DMS114 treated with DMSO at 0.1 percent for 48 hours (cell line): Measurements from ENCODE around the gene HDHD5.

ENCODE experiments used
- DNase-seq: peaks from one replicate; lab custom pipeline; 2025; ENCODE audit not compliant: unreplicated experiment; lab: John Stamatoyannopoulos, UW

The HDHD5 gene

DNA sequence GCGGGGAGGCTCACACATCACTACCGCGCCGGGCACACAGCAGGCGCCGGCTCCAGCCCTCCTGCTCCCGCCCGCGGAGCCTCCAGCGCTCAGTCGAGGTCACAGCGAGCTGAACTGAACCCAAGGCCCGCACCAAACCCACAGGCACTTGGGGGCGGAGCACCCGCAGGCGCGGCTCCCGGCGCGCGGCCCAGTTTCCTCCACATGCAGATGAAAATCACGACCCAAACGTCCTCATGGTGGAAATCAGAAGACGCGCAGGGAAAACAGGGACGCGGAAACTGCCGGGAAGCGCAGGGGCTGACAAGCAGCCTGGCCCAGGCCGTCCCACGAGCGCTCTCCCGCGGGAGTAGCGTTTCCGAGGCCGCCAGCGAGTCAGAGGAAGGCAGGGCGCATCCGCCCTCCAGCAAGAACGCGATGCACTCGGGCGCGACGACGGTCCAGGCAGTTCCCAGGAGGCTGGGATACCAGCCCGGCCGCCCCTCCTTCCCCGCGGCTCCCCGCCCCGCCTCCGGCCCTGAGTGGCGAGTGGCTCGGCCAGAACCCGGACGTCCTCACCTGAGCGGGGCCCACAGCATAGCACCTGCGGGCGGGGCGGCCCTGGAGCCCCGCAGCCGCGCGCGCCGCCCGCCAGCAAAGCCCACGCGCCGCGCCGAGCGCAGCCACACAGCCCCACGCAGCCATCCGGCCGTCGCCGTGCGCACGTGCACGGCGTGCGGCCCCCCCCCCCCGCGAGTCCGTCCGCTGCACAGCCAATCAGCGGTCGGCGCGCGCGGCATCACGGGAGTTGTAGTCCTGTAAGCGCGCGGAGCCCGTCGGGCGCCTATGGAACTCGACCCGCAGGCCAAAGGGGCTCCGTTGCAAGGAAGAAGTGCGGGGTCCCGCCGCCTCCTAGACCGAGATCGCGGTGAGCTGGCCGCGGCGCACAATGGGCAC lies at the start of gene HDHD5:
TSS of gene HDHD5 (minus strand) at position 710 of the 936 bp plus-strand sequence. CDS start at position 684, 26 bp downstream.
- peak; percentile 68 for DNase-seq

DNA sequence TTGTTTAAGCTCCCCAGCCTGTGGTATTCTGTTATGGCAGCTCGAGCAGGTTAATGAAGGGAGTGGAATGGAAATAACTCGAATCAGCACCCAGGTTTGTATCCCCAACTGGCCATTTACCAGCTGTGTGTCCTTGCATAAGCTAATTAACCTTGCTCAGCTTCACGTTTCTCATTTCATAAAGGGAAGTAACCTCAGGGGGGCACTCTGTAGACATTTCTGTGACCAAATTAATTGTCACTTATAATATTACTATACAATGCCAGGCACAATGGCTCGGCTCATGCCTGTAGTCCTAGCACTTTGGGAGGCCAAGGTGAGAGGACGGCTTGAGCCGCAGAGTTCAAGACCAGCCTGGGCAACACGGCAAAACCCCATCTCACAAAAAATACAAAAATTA lies 46.4 kb upstream of the HDHD5 start:
- no peak for DNase-seq

DNA sequence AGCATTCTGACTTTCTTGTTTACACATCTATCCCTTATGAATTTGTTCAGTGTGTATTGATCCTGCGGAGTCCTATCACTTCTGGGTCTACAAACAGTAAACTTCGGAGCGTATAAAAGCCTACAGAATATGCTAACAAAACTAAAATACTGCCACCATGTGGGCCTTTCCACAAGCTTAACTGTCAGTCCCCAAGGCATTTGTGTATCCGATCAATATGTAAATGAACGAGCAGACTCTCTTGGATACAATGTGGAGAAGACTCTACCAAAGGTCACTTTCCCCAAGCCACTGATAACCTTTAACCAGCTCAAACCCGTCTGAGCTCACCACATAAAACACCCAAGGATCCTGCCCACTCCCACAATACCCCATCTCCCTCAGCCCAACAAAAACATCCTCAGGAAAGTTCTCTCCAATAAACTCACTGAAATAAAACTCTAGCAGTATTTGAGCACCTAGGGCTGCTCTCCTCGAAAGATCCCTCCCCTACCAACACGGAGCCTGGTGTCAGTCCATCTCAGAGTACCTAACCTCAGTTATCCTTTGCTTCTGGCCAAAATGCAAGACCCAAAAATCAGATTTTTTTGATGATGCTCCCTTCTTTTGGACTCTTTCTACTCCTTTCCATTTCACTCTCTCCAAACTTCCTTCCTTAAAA lies 42.3 kb upstream of the HDHD5 start:
- peak; percentile 14 for DNase-seq

DNA sequence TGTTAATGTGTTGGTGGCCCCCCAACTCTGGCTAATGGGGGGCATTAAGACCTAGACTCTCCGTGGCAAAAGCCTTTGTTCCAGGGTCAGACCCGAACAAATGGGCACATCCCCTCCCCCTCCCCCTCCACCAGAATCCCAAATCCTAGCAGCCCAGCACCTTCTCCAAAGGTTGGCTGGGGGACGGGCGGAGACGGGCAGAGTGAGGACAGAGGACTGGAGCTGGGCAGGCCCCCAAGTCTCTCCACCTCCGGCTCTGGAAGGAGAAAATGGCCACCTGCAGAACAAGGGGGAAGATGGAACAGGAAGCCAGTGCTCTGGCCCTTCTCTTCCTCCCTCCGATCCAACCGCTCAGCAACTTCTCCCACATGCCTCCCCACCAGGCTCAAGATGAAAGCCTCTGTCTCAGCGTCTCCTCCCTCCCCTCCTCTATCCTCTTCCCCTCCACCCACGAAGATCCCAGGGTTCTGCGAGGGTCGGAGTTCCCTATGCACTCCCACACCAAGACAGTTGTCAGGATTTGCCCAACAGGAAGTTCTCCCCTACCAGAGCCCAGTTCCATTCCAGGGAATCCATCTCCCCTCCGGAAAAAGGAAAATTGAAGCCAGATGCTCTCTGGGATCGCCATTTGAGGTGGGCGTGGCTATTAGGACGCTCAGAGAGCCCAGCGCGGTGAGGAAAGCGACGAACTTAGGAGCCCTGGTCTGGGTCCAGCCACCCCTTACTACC lies 40.1 kb upstream of the HDHD5 start:
- DNase-seq, result no peak

DNA sequence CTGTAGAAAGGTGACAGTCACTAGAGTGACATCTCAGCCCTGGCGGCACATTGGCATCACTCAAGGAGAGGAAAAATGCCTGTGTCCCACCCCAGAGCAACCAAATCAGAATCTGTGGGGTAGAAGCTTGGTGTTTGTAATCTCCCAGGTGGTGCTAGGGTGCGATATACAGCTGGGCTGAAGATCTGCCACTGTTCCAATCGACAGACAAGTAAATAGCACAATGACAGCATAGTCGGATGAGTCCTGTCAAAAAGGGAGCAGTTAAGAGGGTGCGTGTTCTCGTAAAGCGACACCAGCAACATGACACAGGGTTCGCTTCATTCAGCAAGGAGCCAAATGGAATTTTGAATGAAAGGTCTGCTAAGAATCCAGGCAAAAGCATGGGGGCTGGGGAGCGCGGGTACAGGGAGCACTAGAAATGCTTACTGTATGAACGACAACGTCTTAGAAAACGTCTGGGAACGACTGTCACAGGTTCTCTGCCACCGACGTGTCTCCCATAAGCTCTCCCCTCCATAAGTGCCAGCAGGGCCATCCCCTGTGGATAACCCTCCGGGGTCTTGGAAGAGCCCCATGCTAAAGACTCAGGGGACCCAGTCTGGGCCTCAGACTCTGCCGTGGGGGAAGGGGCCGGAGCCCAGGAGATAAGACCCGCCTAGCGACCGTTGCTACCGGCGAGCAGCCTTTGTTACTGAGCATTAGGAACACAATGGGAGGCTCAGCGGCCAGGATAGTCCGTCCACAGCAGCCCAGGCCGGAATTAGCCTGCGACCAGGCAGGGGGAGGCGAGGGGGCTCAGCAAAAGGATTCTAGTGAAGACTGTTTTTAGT lies 39.3 kb upstream of the HDHD5 start:
- DNase-seq, result no peak

DNA sequence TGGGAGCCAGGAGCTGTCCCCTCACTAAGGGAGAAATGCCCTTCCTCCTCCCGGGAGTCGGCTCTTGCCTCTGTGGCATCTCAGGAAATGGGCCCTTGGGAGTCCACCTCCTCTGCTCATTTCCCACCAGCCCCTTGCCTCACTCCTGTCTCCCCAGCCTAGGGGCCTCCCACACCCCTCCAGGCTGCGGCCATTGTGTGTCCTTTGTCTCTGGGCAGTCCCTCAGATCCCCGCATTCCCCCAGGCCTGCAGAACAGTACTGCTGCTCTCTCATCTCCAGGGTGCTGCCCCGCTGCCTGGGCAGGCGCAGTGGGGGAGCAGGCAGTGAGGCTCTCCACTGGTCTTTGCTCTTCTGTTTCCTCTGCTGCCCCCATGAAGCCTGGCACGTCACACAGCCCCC lies 35.1 kb upstream of the HDHD5 start:
- no peak for DNase-seq

DNA sequence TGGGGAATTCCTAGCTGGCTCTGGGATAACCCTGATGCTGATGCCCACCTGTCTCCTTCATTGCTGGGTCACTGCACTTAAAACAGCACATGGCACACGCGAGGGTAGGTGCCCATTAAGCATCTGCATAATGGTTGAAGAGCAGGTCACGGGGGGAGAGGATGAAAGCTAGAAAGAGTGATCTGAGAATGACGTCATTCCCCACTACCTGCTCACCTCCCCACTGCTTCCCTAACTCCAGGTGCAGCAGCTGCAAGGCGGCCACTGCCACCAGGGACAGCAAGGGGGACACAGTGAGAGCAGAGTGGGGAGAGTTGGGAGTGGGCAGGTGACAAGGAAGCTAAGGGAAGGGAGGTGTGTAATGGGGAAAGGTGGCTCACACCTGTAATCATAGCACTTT lies 33.1 kb upstream of the HDHD5 start:
- DNase-seq, result no peak

DNA sequence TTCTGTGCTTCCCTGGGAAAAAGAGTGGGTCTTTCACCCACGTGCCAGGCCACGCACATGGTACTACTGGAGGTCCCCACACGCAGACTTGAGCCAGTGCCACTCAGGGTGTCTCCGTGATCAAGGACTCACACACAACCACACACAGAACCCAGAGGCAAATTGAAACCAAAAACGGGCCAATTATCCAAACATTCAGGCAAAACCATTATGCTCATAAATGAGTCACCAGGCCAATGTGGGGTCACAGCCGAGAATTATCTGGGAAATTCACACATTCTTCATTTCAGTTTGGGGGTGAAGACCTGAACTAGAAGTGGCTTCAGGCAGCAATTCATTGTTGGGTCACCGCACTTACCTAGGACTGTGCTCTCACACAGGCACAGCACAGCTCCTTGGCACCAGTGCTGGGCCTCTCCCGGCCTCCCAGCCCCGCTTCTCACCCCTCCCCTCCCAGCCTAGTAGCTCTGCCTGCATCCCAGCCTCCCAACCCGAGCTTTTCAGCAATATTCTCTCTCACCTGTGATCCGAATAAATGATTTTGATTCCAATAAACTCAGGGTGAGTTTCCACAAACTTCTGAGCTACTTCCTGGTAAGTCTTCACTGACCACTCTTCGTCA lies 32.2 kb upstream of the HDHD5 start:
- DNase-seq, result no peak

DNA sequence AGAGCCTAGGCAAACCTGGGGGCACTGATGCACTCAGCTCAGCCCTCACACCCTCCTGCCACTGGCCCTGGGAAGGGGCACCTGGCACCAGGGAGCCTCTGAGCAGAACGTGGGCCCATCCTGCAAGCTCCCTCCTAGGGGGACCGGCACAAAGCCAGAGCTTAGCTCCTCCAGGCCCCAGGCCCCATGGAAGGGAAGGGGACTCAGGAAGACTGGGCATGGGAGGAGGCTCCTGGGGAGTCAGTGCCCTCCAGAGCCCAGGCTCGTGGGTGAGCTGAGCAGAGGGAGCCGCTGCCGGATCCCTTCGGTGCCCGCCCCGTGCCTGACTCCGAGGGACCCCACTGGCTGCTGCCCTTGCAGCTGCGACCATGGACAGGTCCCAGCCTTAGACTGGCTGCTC lies 31.6 kb upstream of the HDHD5 start:
- DNase-seq, result no peak

DNA sequence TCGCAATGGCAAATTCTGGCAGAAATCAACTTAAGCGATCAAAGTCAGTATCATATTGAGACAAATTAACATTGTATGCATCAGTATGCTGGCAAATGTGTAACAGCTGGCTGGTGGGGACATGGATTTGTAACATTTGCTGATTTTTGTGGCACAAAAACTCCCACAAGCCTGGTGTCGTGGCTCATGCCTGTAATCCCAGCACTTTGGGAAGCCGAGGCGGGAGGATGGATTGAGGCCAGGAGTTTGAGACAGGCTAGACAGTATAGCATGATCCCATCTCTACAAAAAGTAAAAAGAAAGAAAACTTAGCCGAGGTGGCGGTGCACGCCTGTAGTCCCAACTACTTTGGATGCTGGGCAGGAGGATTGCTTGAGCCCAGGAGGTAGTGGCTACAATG lies 17.6 kb upstream of the HDHD5 start:
- DNase-seq, result no peak

DNA sequence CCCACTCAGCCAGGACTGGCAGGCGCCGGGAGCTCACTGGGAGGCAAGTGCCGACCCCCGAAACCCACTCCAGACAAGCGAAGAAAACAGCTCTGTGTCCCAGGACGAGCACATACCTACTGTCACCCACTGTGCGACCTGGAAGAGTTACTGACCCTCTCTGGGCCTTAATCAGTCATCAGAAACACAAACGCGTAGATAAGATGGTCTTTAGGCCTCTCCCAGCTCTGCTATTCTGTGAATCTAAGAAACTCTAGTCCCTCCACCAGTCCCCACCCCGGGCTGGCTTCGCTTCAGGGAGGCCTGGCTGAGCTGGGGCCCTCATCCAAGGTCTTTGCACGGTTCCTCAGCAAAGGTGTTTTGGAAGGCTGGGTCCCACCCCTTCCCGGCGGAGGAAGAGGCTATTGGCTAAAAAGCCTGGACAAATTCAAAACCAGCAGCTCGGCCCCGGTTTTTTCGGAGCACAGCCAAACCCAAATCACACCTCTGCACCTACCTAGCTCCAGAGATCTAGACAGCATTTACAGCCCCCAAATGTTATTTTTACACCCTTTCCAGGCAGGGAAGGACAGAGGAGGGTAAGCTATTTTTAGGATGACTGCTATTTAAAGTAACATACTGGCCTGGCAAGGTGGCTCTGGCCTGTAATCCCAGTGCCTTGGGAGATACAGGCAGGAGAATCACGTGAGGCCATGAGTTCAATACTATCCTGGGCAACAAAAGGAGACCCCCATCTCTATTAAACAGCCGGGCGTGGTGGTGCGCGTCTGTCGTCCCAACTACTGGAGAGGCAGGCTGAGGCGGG lies 13.2 kb upstream of the HDHD5 start:
- no peak for DNase-seq

DNA sequence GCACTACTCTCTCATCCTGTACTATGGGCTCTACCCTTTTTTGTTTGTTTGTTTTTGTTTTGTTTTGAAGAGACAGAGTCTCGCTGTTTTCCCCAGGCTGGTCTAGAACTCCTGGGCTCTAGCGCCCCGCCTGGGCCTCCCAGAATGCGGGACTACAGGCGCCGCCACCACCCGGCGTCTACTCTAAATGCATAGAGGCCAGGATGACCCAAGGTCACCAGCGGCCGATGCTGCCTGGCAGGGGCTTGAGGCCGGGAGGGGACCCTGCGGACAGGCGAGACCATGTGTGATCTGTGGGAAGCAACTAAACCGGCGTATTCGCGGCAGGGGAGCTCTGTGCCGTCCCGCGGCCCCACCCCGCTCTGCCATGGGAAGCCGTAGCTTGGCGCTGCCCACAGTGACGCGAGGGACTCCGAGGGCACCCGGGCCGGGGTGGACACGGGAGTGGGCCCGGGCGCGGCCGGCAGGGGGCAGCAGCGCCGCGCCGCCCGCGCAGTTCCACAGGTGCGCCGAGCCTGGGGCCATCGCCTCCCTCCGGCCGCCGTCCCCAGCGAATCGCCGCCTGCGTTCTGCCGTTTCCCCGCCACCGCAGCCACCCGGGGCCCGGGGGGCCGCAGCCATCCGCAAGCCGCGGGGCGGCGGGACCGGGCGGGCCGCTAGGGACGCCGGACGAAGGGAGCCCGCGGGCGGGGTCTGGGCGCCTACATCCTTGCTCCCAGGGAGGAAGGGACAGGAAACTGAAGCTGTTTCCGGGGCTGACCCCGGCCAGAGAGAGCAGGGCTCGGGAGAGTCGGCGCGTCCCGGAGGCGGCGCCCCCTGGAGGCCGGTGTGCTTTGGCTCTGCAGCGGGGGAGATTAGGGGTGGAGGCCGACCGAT lies 12.3 kb upstream of the HDHD5 start:
- DNase-seq, result peak; percentile 71

DNA sequence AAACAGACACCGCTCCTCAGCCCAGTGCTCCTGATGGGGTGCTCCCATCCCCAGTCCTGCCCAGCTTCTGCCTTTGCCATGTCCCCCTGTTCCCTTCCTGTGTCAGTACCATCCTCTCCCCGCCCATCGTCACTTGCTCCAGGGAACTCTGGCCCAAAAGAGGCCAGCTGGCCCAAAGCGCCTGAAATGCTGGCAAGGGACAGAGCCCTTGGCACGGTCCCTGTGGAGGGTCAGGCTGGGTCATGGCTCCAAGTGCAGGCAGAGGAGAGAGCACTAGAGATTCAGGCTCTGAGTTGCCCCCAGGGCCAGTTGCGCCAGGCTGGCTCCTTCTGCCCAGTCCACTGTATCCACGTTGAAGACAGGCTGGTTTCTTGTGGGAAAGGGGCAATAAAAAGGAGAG lies 8.4 kb upstream of the HDHD5 start:
- no peak for DNase-seq

DNA sequence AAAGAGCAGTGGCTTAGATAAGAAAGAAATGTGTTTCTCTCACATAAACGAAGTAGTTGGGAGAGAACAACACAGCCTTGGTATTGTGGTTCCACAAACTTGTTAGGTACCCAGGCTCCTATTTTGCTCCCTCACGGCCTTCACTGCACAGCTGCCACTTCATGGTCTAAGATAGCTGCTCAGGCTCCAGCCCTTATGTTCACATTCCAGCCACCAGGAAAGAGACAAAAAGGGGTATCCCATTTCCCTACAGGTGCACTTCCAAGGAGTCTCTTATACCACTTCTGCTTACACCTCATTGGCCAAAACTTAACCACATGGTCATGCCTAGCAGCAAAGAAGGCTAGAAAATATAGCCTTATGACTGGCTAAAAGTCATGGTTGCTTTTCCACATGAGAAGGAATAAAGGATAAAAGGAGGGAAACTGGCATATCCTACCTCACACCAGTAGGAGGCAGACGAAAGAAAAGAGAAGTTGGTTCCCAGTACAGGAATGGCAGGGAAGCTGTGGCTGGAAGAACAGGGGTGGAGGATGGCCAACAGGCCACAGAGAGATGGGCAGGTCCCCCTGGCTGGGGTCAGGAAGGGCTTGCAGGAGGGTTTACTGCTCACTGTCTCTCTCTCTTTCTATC lies 5.4 kb upstream of the HDHD5 start:
- no peak for DNase-seq

DNA sequence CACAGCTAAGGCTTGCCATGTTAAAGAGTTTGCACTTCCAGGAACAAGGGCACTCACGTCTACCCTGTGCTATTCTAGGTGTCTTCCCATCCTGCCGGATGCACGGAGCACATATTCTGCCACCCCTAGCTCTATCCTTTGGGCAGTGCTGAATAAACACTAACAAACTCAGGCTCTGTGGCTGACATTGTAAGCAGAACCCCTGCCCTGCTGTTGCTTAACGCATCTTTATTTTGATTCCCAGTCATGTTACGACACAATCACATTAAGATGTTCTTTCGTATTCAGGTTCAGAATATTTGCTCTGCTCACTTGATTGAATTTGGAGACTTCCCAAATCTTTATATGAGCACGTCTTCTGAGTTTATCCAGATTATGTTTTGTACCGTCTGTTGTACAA lies 3.7 kb upstream of the HDHD5 start:
- DNase-seq, result no peak

DNA sequence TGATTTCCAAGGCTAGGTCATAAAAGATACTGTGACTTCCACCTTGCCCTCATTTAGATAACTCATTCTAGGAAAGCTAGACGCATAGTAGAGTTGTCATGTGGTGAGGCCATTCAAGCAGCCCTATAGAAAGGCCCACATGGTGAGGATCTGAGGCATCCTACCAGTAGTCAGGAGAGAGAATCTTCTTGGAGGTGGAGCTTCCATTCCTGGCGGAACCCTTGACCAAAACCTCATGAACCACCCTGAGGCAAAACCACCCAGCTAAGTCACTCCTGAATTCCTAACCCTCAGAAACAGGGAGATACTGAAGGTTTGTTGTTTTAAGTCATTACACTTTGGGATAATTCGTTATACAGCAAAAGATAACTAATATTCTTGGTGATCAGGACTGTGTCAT lies 2.9 kb upstream of the HDHD5 start:
- DNase-seq, result no peak

DNA sequence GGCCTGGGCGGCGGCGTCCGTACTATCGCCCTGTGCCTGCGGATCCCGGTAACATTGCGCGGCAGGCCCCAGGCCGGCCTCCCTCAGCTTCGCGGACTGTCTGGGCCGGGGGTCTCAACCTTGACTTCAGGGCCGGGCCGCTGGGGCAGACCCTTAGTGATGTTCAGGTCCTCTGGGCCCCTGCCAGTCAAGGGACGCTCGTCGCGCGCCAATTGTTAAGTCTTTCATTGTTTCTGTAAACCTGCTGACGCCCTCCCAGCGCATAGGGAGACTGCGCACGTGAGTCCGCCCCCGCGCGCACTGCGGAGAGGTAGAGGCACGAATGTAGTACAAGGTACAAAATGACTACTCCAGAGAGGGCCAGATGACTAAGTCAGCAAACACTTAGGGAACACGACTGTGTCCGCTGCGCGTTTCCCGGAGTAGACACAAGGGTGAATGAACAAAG lies 451 bp upstream of the HDHD5 start:
- DNase-seq, result no peak

DNA sequence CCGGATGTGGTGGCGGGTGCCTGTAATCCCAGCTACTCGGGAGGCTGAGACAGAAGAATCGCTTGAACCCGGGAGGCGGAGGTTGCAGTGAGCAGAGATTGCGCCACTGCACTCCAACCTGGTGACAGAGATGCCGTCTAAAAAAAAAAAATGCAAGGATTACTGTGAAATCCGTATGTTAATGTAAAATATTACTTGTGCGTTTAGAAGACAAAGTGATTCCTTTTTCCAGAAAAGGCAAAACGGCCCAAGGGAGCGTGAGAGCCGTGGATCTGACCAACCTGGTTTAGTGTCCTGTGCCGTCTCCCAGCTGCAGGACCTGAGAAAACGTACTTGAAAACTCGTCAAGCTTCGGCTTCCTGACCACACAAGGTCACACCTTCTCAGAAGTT lies 905 bp downstream of the HDHD5 start:
- DNase-seq, result no peak
